SJSA1 (cell line): ENCODE data around the gene COASY. TPM values are rescaled to one million over a fixed set of nuclear protein-coding genes. Genes with fewer than 3 reads are reported as not detected.

ENCODE experiments used
- DNase-seq, 2 experiments: peaks; one replicate each; pipeline ENCODE4 v3.0.0-alpha.2; 2015 to 2020; ENCODE audit warnings: low spot score in 2 of 2, low read depth in 1 of 2
- H3K27ac ChIP-seq: fragments of 250-450 bp; sonication (Bioruptor Pico); 2 replicates; pipeline ENCODE4 v1.5.1; 2020; ENCODE audit warnings: mild to moderate bottlenecking, moderate library complexity
- H3K27me3 ChIP-seq: fragments of 250-450 bp; sonication (Bioruptor Pico); replicated peaks from 2 replicates; pipeline ENCODE4 v1.5.1; 2020; ENCODE audit warnings: mild to moderate bottlenecking, moderate library complexity
- H3K36me3 ChIP-seq: fragments of 250-450 bp; sonication (Bioruptor Pico); 2 replicates; pipeline ENCODE4 v1.5.1; 2020; ENCODE audit warnings: mild to moderate bottlenecking
- H3K4me1 ChIP-seq: fragments of 250-450 bp; sonication (Bioruptor Pico); replicated peaks from 2 replicates; pipeline ENCODE4 v1.6.1; 2021; ENCODE audit warnings: mild to moderate bottlenecking
- H3K4me3 ChIP-seq: fragments of 250-450 bp; sonication (Bioruptor Pico); 2 replicates; pipeline ENCODE4 v1.5.1; 2020; ENCODE audit warnings: mild to moderate bottlenecking
- H3K9me3 ChIP-seq: fragments of 250-450 bp; sonication (Bioruptor Pico); replicated peaks from 2 replicates; pipeline ENCODE4 v1.5.1; 2020; ENCODE audit warnings: mild to moderate bottlenecking
- total RNA-seq: library from RNA; depleted of rRNA; stranded (reverse); fragments of >200 nt; shearing (Covaris generic); gene quantifications from 2 replicates; pipeline ENCODE4 v1.2.3, GENCODE V29; 2014; rRNA removed

Gene COASY
- 10.2 and 15.4 TPM in 2 replicates for total RNA-seq

DNA sequence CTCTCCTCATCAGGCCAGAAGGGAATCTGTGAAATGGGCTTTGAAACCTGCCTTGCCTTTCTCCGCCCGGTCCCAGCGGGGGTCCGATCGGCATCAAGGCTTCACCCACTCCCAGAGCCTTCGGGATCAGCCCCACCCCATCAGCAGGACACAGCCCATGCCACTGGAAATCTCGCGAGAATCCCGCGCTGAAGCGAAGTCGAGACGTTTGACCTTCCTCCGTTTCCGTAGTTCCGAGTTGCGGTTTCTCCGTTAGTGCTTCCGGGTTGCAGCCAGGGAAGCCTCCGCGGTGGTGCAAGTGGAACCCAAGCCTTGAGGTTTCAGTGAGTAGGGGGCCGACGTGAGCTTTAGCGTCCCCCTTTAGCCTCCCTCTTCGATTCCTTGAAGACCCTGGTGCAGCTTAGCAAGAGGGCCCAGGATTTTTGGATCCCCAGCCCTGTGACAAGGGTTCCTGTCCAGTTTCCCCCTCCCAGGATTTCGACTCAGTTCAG is at the start of gene COASY:
TSS of gene COASY (plus strand) at position 252 of the 491 bp plus-strand sequence. CDS start 475 bp downstream, outside the sequence.
- peak; percentile 89 to 97 for DNase-seq
- H3K9me3 ChIP-seq = no peaks in the 10 kb centered on the region
- H3K4me3 ChIP-seq = peak within 1 kb of the TSS; percentile 59
- H3K27ac ChIP-seq = peak within 1 kb of the TSS; percentile 48
- H3K36me3 ChIP-seq = peaks cover 41% of the 10 kb centered on the region
- no peaks in the 10 kb centered on the region for H3K27me3 ChIP-seq
- peaks cover 28% of the 10 kb centered on the region for H3K4me1 ChIP-seq

DNA sequence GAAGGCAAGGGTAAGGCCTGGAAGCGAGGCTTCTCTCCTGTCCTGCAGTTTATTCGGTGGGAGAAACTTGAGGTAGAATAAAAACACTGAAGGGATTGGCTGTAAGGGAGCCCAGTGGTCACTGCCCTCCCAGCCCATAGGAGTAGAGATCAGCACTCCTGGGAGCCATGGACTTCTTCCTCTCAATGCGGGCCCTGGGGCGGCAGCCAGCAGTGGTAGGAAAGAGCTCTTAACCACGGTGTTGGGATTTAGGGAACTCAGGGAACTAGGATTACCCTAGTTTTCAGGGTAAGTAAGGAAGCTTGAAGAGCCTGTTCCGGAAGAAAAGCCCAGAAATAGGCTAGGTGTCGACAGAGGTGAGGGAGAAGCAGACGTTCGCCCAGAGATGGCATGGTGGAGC is 49.7 kb upstream of the COASY start:
- Histone ChIP-seq H3K4me1 (peaks cover 20% of the 10 kb centered on the region), H3K27ac (no peak overlapping the region), H3K4me3 (no peak overlapping the region), H3K9me3 (no peaks in the 10 kb centered on the region), H3K36me3 (peaks cover 38% of the 10 kb centered on the region), H3K27me3 (no peaks in the 10 kb centered on the region)
- no peak for DNase-seq

DNA sequence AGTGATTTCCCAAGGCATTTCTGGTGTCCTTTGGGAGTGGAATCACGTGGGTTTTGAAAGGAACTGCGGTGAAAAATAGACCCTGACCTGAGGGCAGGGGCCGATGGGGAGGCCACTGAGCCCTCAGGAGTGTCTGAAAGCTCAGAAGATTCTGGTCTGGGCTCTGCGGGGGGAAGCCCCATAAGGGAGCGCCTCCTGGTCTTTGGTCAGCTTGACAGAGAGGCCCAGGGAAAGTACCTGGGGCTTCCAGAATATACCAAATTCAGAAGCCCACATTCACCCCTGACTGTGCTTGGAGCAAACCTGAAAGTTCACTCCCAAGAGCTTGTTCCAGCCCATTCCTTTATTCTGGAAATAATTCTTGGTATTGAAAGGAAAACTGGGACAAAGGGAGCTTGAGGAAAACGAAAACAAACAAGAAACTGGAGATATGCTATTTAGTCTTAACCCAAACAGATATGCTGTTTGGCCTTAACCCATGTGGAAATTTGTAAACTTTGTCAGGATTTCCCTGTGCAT is 49.2 kb upstream of the COASY start:
- H3K4me3 ChIP-seq = no peak overlapping the region
- H3K27me3 ChIP-seq = no peaks in the 10 kb centered on the region
- no peak overlapping the region; the same call in 1 of the 2 replicates for H3K27ac ChIP-seq
- DNase-seq = no peak
- peaks cover 38% of the 10 kb centered on the region for H3K36me3 ChIP-seq
- H3K4me1 ChIP-seq = peaks cover 26% of the 10 kb centered on the region
- H3K9me3 ChIP-seq = no peaks in the 10 kb centered on the region

DNA sequence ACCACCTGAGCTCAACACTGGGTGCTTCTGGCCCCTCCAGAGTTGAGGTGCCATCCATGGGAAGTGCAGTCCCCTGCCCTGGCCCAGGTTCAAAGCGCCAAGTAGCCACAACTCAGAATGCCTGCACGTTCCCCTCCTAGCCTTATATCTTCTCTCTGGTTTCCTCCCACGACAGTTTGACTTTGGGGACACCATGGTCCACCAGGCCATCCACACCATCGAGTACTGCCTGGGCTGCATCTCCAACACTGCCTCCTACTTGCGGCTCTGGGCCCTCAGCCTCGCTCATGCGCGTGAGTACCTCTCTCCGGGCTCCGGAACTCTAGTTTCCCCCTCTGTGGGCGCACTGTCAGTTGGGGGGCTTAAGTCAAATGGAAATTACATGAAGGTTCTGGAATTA is 48.3 kb upstream of the COASY start:
- Histone ChIP-seq H3K27me3 (no peaks in the 10 kb centered on the region), H3K36me3 (peaks cover 30% of the 10 kb centered on the region), H3K9me3 (no peaks in the 10 kb centered on the region), H3K4me3 (no peak overlapping the region), H3K4me1 (peaks cover 35% of the 10 kb centered on the region), H3K27ac (no peak overlapping the region)
- DNase-seq = no peak

DNA sequence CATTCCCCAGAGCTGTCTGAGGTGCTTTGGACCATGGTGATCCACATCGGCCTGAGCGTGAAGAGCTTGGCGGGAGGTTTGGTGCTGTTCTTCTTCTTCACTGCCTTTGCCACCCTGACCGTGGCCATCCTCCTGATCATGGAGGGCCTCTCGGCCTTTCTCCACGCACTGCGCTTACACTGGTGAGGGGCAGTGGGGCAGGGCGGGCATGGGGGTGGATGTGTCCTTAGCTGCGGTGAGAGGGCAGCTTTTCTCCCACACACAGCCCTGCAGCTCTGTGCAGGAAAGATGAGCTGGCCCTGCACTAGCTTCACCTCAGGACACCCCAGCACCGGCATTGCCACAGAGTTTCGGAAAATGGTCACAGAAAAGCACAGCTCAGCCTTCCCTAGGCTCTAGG is 47.7 kb upstream of the COASY start:
- Histone ChIP-seq H3K27me3 (no peaks in the 10 kb centered on the region), H3K27ac (no peak overlapping the region), H3K4me3 (no peak overlapping the region), H3K36me3 (peaks cover 25% of the 10 kb centered on the region), H3K9me3 (no peaks in the 10 kb centered on the region), H3K4me1 (peaks cover 41% of the 10 kb centered on the region)
- DNase-seq = no peak

DNA sequence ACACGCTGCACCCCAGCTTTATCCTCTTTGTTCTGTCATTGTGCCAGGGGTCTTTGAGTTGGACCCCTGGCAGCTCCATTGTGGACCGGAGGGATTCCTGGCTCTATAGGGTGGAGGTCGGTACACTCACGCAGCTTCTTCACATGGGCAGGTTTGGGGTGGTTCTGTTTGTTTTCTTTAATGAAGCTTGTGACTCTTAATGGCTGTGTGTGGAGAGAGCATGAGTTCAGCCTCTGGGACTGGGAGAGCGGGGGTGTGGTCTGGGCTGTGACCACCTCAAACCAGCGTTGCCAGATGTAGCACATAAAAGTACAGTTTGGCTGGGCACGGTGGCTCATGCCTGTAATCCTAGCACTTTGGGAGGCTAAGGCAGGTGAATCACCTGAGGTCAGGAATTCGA is 47.1 kb upstream of the COASY start:
- no peaks in the 10 kb centered on the region for H3K9me3 ChIP-seq
- H3K36me3 ChIP-seq = peaks cover 19% of the 10 kb centered on the region
- no peak overlapping the region for H3K27ac ChIP-seq
- no peak for DNase-seq
- no peak overlapping the region for H3K4me3 ChIP-seq
- H3K4me1 ChIP-seq = peaks cover 47% of the 10 kb centered on the region
- no peaks in the 10 kb centered on the region for H3K27me3 ChIP-seq

DNA sequence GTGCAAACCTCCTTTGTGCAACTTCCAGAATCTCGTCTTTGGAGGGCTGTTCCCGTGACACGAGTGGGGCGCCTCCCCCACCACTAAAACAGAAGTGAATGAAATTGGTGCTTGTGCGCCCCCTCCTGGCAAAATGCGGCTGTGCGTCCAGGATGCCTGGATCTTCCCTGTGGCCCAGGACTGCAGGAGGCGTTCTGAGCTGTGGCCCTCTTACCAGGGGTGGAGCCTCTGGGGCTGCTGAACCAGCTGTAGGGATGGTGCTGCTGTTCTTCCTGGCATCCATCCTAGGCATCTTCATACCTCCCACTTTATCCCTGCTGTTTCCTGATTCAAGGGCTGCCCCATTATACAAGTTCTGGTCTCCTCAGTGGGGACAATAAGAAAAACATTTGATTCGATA is 44.4 kb upstream of the COASY start:
- Histone ChIP-seq H3K4me1 (peaks cover 66% of the 10 kb centered on the region), H3K4me3 (no peak overlapping the region), H3K36me3 (peaks cover 22% of the 10 kb centered on the region), H3K27ac (peak overlapping the region; percentile 99), H3K27me3 (no peaks in the 10 kb centered on the region), H3K9me3 (no peaks in the 10 kb centered on the region)
- peak; percentile 88 to 89 for DNase-seq

DNA sequence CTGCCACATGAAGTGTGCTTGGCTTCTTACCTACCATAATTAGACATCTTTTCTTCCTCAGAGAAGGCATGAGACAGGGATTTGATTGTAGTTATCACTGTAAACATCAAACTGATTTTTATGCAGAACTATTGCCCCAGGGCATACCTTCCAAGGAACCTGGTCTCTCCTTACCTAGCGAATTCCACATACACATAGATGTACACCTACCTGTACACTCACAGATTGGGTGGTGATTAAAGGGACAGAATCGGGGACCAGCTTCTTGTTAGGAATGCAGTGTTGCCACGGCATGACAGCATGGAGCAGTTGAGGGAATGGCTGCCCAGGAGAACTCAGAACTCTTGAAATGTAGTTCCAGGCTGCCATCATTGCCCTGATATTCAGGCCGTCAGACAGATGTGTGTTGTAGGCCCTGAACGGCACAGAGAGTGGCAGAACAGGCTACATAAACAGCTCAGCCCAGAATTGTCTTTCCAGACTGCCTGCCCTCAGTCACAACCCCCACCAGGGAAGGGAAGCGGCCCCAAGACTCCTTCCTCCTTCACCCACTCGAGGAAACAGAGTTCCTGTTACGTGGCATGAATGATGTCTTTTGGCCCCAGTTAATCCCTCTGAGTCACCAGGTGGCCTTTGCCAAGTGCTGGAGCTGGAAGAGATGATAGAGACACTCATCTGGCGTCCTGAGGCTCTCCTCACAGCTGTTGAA is 43.7 kb upstream of the COASY start:
- Histone ChIP-seq H3K4me1 (peaks cover 59% of the 10 kb centered on the region), H3K36me3 (peaks cover 22% of the 10 kb centered on the region), H3K27ac (peak overlapping the region; percentile 99), H3K9me3 (no peaks in the 10 kb centered on the region), H3K27me3 (no peaks in the 10 kb centered on the region), H3K4me3 (no peak overlapping the region)
- peak; percentile 91 to 93 for DNase-seq

DNA sequence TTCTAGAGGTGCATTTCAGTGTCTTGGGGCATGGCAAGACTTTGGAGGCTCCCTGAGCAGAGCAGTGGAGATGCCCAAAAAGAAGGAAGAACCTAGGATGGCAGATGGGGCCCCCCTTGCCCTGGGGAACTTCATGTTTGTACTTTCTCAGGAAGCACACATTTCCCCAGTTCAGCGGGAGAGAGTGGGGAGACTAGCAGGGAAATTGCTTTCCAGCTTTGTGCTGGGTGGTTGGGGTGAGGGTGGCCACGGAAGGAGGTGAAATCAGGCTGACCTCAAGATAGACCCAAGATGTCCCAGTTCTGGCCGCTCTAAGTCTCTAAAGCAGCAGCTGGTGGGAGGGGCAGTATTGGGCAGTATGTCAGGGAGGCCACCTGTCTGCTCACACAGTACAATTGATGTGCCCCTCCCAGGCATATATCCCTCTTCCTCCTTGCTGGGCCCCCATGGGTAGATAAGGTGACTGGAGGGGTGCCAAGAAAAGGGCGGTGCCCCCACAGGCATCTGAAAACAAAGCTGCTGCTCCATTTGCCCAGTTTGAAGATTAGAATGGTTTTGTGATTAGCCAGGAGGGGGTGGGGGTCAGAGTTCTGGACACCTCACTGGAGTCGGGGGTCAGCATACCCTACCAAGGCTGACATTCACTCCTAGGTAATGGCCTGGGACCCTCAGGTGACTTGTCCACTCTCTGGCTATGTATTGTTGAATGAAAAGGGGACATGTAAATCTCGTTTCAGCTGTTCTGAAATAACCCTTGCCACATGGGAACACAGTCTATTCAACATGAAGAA is 43.0 kb upstream of the COASY start:
- Histone ChIP-seq H3K27ac (peak overlapping the region; percentile 99), H3K36me3 (peaks cover 19% of the 10 kb centered on the region), H3K4me1 (peaks cover 54% of the 10 kb centered on the region), H3K4me3 (no peak overlapping the region), H3K9me3 (no peaks in the 10 kb centered on the region), H3K27me3 (no peaks in the 10 kb centered on the region)
- peak; percentile 62 to 68 for DNase-seq

DNA sequence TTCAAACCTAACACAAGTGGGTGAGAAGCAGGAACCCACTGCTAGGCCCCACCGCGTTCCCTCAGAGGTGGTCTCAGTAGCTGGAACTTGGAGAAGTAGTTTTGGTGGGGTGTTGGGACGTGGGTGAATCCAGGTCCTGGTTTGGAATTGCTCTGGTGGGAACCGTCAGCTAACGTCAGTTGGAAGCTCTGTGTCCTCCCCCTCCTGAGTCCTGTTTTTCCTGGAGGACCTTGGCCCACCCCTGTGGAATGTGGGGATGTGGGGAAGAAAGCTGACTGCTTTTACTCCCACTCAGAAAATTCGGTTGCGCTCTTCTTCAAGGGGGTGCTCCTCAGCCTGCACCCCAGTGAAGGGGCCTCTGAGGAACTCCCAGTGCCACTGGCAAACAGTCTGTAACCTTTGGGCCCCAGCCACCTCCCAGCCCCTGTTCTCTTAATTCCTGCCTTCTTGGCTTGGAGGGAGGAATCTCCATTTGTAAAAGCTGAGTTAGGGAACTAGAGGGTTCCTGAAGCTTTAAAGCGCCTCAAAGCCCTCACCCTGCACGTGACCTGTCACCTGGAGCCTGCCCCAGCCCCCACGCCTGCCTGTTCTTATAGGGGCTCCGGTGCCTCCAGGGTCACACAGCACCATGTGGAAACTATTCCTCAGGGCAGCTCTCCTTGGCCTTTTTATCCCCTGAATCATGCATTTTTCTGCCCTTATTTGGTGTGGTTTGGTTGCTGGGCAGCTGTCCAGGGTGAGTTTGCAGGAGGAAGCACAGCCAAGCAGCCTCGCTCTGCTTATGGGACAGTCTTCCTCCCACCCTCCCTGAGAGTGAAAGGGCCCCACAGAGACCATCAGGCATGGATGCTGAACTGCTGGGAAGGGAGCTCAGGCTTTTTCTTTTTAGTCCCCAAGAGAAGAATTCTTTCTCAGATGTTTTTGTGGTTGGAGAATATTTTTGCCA is 42.1 kb upstream of the COASY start:
- H3K27me3 ChIP-seq = no peaks in the 10 kb centered on the region
- peaks cover 13% of the 10 kb centered on the region for H3K36me3 ChIP-seq
- no peak overlapping the region for H3K4me3 ChIP-seq
- H3K9me3 ChIP-seq = no peaks in the 10 kb centered on the region
- H3K4me1 ChIP-seq = peaks cover 54% of the 10 kb centered on the region
- peak; percentile 96 to 97 for DNase-seq
- peak overlapping the region; percentile 99 for H3K27ac ChIP-seq

DNA sequence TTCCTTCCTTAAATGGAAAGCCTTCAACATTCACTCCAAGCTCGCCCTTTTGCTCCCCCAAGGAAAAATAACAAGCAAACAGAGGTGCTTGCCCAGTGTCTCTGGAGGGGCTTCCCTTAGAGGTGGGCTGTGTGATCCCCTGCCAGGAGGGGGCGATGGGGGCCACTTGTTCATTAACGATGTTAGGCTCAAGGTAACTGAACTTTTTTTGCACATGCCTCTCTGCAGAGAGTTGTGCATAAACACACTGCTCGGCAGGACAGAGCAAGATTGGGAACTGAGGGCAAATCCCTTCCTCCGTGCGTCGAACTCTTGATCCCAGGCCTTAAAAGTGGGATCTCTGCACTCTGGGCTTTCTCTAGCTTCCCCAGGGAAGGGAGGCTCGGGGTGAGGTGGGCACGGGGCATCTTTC is 41.4 kb upstream of the COASY start:
- H3K9me3 ChIP-seq = no peaks in the 10 kb centered on the region
- H3K4me1 ChIP-seq = peaks cover 57% of the 10 kb centered on the region
- no peaks in the 10 kb centered on the region for H3K27me3 ChIP-seq
- peak in 1 of 2 experiments; percentile 61 for DNase-seq
- H3K4me3 ChIP-seq = no peak overlapping the region
- H3K36me3 ChIP-seq = peaks cover 13% of the 10 kb centered on the region
- peak overlapping the region; percentile 99 for H3K27ac ChIP-seq

DNA sequence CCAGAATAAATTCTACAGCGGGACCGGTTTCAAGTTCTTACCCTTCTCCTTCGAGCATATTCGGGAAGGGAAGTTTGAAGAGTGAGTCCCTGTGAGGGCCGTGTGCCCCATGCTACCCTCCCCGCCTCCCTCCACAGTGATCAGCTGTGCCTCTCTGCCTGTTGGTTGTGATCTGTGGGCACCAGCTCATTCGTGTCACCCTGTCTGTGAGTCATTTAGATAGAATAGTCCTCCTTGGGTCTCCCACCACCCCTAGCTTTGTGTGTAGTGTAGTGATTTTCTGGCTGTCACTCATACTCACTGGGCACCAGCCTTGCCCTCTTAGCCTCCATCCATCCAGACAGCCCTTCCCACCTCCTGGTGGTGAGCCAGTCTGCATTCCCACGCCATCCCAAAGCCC is 40.9 kb upstream of the COASY start:
- peaks cover 13% of the 10 kb centered on the region for H3K36me3 ChIP-seq
- H3K4me3 ChIP-seq = no peak overlapping the region
- no peaks in the 10 kb centered on the region for H3K9me3 ChIP-seq
- no peaks in the 10 kb centered on the region for H3K27me3 ChIP-seq
- H3K27ac ChIP-seq = peak overlapping the region; percentile 99
- H3K4me1 ChIP-seq = peaks cover 60% of the 10 kb centered on the region
- no peak for DNase-seq

DNA sequence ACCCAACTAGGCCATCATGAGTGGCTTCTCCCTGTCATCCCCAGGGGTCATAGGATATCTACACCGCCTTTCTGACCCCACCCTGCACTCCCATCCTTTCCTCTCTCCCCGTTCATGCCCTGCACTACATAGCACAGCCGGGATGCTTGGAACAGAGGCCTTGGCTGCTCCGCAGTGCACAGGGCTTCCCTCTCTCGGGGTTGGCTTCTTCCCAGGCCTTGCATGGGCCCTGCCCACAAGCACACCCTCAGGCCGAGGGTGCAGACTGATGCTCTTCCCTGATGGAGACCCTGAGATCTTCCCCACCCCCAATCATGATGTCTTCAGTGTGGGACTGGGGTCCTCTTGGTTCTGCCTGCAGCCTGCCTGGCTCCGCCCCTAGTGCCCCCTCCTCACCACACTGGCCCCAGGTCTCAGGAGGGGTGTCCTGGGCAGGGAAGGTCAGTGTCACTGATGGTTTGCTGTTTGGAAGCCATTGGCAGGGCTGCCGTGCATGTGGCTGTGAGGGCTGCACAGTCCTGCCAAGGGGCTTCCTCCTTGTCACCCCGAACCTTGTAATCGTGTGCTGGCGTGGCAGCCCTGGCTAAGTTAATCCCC is 40.2 kb upstream of the COASY start:
- Histone ChIP-seq H3K27me3 (no peaks in the 10 kb centered on the region), H3K27ac (peak overlapping the region; percentile 99), H3K9me3 (no peaks in the 10 kb centered on the region), H3K4me3 (no peak overlapping the region), H3K4me1 (peaks cover 67% of the 10 kb centered on the region), H3K36me3 (peaks cover 13% of the 10 kb centered on the region)
- no peak for DNase-seq
